ENCODE measurements around the gene ANKRD37. TPM values are rescaled to one million over a fixed set of nuclear protein-coding genes. Genes with fewer than 3 reads are reported as not detected.

Gene ANKRD37
- total RNA-seq, 4 donors from 2014 or later = 8.3 to 13.3 (median 11.7) TPM

DNA sequence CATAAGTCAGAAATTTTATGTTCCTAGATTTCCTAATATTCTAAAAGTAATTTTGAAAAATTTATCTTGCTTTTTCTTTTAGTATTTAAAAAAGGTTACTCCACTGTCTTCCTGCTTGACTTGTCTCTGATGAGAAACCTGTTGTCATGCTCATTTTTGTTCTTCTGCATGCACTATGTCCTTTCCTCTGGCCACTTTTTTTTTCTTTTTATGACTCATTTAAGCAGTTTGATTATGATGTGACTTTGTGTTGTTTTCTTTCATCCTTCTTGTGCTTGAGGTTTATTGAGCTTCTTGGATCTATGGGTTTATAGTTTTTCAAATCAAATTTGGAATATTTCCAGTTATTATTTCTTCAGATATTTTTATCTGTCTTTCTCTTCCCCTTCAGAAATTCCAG, 41.2 kb downstream of the ANKRD37 start:
- DNase-seq (ENCODE audit: extremely low spot score) = no peak
- Histone ChIP-seq H3K4me1 (no peaks in the 10 kb centered on the region), H3K36me3 (no peaks in the 10 kb centered on the region), H3K4me3 (no peak overlapping the region), H3K9me3 (no peaks in the 10 kb centered on the region), H3K27ac (replicated peaks in 1 of 4) (no peak overlapping the region), H3K27me3 (no peaks in the 10 kb centered on the region)
- intact Hi-C loops (cut with DNase I) = no loop called here
- TF ChIP-seq EP300 (IDR thresholded peaks at IDR 0.05) (no peak), POLR2AphosphoS5 (IDR thresholded peaks at IDR 0.05) (no peak), POLR2A (IDR thresholded peaks at IDR 0.05; ENCODE audit: low read depth) (no peak)
- TF ChIP-seq, protein P1, sequence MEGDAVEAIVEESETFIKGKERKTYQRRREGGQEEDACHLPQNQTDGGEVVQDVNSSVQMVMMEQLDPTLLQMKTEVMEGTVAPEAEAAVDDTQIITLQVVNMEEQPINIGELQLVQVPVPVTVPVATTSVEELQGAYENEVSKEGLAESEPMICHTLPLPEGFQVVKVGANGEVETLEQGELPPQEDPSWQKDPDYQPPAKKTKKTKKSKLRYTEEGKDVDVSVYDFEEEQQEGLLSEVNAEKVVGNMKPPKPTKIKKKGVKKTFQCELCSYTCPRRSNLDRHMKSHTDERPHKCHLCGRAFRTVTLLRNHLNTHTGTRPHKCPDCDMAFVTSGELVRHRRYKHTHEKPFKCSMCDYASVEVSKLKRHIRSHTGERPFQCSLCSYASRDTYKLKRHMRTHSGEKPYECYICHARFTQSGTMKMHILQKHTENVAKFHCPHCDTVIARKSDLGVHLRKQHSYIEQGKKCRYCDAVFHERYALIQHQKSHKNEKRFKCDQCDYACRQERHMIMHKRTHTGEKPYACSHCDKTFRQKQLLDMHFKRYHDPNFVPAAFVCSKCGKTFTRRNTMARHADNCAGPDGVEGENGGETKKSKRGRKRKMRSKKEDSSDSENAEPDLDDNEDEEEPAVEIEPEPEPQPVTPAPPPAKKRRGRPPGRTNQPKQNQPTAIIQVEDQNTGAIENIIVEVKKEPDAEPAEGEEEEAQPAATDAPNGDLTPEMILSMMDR (IDR thresholded peaks at IDR 0.05) = no peak

DNA sequence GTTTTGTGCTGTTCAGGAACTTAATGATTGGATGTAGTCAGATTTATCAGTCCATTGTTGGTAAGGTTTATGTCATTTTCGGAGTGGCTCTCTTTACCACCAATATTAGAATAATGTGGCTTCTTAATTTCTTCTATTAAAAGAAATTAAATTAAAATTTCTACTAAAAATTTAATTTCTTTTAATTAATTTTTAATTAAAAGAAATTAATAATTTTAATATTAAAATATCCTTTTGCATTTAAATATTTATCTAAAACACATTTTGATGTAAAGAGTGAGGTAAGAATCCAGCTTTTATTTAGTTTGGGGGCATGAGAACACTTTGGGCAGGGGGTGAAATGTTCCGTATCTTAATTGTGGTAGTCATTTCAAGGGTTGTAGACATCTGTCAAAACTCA, 44.8 kb downstream of the ANKRD37 start:
- intact Hi-C loops (cut with DNase I) = no loop called here
- WGBS = 94% methylated on average over 2 of the region's 2 CpGs

DNA sequence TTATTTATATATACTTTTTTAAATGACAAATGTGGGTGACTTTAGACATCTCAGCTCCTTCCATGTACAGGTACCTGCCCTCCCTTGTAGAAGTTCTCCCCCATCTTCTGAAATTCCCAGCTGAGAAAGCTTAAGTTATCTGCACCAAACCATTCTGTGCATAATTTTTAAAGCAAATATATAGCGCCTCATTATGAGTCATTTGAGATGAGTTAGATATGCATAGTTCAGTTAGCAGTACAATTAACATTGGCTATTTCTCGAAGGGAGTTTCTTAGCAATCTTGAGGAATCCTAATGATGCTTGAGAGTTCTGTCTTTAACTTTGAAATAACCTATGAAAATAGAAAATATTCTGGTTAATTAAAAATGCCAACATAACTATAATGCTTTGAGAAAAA, 48.6 kb downstream of the ANKRD37 start:
- intact Hi-C loops (cut with DNase I) = no loop called here
- H3K36me3 ChIP-seq = no peaks in the 10 kb centered on the region
- H3K27ac ChIP-seq (replicated peaks in 1 of 4) = no peak overlapping the region
- no peak for DNase-seq (ENCODE audit: extremely low spot score)
- TF ChIP-seq POLR2A (IDR thresholded peaks at IDR 0.05; ENCODE audit: low read depth) = no peak
- no peak for TF ChIP-seq POLR2AphosphoS5 (IDR thresholded peaks at IDR 0.05)
- TF ChIP-seq, protein P1 (IDR thresholded peaks at IDR 0.05) = no peak
- no peaks in the 10 kb centered on the region for H3K4me1 ChIP-seq
- no peaks in the 10 kb centered on the region for H3K9me3 ChIP-seq
- H3K4me3 ChIP-seq = no peak overlapping the region
- H3K27me3 ChIP-seq = no peaks in the 10 kb centered on the region
- WGBS = 97% methylated on average over 2 of the region's 2 CpGs

More for the DNA sequence above, 44.8 kb downstream of the ANKRD37 start:
- no peak for DNase-seq (ENCODE audit: extremely low spot score)
- no peak overlapping the region for H3K4me3 ChIP-seq
- no peaks in the 10 kb centered on the region for H3K27me3 ChIP-seq
- TF ChIP-seq POLR2AphosphoS5 (IDR thresholded peaks at IDR 0.05) (no peak), EP300 (IDR thresholded peaks at IDR 0.05) (no peak), POLR2A (IDR thresholded peaks at IDR 0.05; ENCODE audit: low read depth) (no peak)
- TF ChIP-seq, protein P1 (IDR thresholded peaks at IDR 0.05) = no peak
- H3K36me3 ChIP-seq = no peaks in the 10 kb centered on the region
- H3K4me1 ChIP-seq = no peaks in the 10 kb centered on the region
- no peaks in the 10 kb centered on the region for H3K9me3 ChIP-seq
- no peak overlapping the region for H3K27ac ChIP-seq (replicated peaks in 1 of 4)

Small RNAs within 50 kb of the gene (small RNA-seq; reads per million reads assigned to genes)
- 0 reads per million in 3 donors for gene RF00019

Other genes with a start within 250 kb of the ANKRD37 start
- gene CFAP97, start 192.8 kb upstream of the ANKRD37 start, total RNA-seq = 10 to 100 TPM; 30.2 to 36.8 (median 35.1) TPM
- gene SNX25, start 187.2 kb upstream of the ANKRD37 start, total RNA-seq = 10 to 100 TPM; 19.9 to 23.8 (median 21.5) TPM
- gene LRP2BP, start 917 bp upstream of the ANKRD37 start, total RNA-seq = 1 to 10 TPM in 1 of 4 donors, under 1 TPM in 3; 0.46 to 2.1 (median 0.57) TPM
- 10 to 100 TPM; 36.7 to 49.0 (median 40.6) TPM for gene UFSP2, start 29.1 kb downstream of the ANKRD37 start, total RNA-seq
- 1 to 10 TPM; 2.9 to 6.3 (median 4.4) TPM for gene CCDC110, start 74.9 kb downstream of the ANKRD37 start, total RNA-seq
- 1,000 to 10,000 TPM; 1,279 to 2,098 (median 1,627) TPM for gene PDLIM3, start 138.7 kb downstream of the ANKRD37 start, total RNA-seq

All from esophagus muscularis mucosa (tissue), 4 donors.